ENCODE measurements around the gene GRIN1. TPM values are rescaled to one million over a fixed set of nuclear protein-coding genes. Genes with fewer than 3 reads are reported as not detected.
"Not testable (repeated sequence)": the region's sequence is repeated elsewhere in the genome, so short reads cannot be mapped to it uniquely, and the experiment has no call there.

Gene GRIN1
- total RNA-seq, 1 donor from 2014 or later, result not detected

DNA sequence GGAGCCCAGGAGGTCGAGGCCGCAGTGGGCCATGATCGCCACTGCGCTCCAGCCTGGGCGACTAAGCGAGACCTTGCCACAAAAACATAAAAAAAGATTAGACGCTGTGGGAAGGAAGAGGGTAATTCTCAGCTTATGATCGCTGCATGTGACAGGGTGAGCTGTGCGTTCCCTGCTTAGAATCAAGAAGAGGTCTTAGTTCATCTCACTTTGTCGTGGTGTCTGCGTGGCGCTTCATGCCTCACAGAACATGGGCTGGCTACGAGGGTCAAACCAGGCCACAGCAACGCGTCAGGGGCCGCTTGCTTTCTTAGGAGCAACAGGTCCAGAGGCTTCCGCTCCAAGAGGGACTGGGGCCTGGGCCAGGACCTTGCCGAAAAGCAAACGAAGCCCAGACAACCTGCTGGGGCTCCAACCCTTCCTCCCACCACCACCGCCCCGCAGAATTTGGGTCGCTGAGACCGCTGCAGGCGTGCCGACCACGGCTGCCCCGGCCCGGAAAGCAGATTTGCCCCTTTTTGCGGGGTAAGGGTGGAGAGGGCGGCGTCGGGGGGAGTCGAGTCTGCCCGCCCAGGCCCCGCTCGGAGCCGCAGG, 10.0 kb upstream of the GRIN1 start:
- peak in 1 of 2 donors; percentile 16 for DNase-seq (ENCODE audit: low read depth in 2 of 2)

DNA sequence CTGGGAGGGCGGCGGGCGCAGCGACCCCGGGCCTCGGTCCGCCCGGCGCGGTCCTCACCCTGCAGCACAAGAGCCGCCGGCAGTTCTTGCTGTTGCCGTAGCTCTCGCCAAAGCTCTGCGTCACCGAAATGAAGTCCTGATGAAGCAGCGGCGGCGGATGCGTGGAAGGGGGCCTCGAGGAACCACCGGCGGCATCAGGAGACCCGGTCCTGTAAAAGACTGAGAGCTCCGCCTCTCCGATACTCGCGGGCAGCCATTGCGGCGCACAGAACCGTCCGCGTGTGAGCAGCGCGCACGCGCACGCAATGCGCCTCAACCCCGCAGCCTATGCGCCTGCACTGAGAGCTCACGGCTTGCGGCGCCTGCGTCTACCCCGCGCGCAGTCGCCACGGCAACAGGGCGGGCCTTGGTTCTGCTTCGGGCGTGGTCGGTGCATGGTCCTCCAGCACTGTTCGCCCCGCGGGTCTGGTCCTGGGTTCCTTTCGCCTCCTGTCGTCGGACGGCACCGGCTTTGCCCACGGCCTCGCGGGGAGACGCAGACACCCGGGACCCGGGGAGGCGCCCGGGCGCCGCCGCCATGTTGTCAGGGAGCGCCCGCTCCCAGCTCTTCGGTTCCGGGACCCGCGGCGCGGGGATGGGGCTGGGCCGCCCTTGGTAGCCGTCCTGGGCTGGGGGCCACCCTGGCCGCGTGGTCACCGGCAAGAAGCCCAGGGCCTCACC, 9.3 kb upstream of the GRIN1 start:
- DNase-seq (ENCODE audit: low read depth in 2 of 2), result peak; percentile 86 to 95

DNA sequence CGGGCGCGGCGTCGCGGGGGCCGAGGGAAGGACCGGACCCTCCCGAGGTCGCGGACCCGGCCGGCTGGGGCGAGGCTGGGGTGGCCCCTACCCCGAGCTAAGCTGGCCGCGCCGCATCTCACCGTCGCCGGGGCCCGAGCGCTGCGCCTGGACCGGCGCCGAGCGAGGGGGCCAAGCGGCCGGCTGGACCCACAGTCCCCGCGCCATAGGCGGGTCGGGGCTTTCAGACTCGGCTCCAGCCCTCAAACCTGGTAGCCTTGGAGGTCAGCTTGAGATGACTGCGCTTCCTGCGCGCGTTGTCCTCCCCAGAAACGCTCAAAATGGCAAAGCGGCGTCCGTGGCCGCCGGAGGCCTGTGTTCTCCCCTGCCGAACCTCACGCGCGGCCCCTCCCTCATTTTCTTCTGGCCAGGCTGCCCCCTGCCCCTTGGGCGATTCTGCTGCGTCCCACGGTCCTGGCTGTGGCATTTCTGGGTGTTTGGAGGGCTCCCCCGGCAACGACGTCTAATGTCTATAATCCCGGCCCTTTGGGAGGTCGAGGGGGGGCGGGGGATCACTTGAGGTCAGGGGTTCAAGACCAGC, 8.7 kb upstream of the GRIN1 start:
- DNase-seq (ENCODE audit: low read depth in 2 of 2), result no peak

DNA sequence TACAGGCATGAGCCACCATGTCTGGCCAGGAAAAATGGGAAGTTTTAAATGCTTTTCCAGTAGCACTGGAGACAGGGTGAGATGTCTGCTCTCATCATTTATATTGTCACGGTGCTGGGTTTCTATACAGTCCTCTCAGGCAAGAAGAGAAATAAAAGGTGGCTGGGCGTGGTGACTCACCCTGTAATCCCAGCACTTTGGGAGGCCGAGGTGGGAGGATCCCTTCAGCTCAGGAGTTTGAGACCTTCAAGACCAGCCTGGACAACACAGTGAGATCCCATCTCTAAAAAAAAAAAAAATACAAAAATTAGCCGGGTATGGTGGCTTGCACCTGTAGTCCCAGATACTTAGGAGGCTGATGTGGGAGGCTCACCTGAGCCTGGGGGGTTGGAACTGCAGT, 4.8 kb upstream of the GRIN1 start:
- DNase-seq (ENCODE audit: low read depth in 2 of 2), result no peak

DNA sequence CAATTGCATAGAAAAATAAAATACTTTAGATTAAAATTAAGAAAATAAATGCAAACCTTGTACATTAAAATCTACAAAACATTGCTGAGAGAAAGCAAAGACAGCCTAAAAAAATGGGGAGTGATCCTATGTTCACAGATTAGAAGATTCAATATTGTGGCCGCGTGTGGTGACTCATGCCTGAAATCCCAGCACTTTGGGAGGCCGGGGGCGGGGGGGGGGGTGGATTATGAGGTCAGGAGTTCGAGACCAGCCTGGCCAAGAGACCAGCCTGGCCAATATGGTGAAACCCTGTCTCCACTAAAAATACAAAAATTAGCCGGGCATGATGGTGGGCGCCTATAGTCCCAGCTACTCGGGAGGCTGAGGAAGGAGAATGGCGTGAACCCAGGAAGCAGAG, 3.8 kb upstream of the GRIN1 start:
- DNase-seq (ENCODE audit: low read depth in 2 of 2), result not testable (repeated sequence)

DNA sequence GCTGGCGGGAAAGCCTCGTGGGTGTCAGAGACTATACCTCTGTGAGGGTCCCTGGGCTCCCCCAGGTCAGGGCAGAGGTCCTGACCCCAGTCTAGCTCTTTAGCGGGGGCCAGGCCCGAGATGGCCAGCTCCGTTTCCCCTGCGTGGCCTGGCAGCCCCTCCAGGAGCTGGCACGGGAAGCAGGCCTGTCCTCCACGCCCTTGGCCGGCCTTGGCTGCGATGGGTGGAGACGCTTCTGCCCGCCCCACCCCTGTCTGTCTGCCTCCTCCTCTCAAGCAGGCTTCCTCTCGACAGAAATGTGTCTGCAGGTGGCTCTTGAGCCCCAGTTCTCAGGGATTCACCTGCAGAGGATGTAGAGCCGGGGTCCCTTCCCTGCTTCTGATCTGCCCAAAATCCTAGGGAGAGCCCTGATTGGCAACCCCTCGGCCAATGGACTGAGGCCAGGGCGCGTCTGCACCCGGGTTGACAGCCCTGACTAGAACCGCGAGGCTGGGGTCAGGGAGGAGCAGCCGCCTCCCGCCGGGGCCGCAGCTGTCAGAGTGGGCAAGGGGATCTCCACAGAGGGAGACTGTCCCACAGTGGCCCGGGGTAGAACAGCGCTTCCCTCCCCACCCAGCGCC, 2.6 kb upstream of the GRIN1 start:
- DNase-seq (ENCODE audit: low read depth in 2 of 2), result no peak

DNA sequence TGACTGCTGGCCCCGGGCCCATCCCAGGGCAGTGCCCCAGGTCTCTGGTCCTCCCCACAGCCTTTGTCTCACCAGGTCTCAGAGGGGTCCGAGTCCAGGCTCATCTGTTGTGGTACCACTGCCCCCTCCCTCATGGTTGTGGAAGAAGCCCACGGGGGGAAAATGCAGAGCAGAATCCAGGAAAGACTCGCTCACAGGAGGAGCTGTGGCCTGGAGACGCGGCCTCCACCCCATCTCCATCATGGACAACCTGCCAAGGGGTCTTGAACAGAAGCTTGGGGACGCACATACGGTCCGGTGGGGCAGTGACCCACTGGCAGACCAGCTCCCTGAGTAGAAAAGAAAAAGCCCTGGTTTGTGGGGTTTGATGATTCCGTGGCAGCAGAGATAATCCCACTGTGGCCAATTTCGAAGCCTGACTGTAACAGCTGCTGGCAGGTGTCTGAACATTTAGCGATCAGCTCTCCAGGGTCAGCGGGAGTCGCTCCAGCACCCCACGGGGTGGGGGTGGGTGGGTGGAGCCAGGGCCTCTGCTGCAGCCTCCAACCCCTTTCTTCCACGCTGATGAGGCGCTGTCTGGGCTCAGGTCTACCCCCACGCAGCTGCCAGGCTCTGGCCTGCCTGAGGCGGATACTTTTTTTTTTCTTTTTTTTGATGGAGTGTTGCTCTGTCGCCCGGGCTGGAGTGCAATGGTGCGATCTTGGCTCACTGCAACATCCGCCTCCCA, 1.9 kb upstream of the GRIN1 start:
- no peak for DNase-seq (ENCODE audit: low read depth in 2 of 2)

DNA sequence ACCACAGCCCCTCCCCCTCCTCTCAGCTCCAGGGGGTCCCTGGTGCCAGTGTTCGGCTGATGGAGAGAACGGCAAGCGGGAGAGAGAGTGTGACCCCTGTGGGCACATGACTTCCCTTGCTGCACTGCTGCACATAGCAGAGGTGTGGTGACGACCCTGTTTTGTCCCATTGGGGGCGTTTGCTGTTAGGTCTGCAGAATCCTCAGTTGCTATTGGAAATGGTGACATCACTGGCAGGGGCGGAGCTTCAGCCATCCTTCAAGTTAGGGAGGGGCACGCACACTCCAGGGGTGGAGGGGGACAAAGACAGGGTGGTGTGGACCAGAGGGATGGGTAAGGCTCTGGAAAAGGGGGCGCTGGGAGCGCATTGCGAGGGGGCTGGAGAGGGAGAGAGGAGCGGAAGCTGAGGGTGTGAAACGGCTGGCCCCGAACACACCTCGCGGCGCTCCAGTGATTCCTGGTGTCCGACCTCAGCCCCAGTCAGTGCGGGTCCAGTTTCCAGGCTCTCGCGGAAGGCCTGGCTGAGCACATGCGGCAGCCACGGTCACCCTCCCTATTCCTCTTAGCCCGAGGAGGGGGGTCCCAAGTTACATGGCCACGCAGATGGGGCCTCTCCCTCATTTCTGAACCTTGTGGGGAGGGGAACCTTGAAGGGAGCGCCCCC, 764 bp upstream of the GRIN1 start:
- no peak for DNase-seq (ENCODE audit: low read depth in 2 of 2)

DNA sequence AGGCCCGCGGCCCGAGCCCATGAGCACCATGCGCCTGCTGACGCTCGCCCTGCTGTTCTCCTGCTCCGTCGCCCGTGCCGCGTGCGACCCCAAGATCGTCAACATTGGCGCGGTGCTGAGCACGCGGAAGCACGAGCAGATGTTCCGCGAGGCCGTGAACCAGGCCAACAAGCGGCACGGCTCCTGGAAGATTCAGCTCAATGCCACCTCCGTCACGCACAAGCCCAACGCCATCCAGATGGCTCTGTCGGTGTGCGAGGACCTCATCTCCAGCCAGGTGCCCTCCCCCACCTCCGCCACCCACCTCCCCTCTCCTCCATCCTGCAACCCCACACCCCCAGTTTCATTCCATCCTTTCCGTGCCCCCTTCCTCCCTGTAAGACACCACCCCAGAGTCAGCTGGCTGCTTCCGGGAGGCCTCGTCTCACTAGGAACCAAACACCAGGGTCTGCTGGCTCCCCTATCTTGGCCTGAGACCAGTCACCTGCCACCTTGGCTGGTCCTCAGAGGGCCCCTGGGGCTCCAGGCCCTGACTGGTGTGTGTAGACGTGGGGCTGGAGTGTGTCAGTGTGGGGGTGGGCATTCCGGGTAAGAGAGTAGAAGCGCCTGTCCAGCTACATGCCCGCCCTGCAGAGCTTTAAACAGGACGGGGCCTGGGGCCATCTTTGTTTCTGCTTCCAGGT, 655 bp downstream of the GRIN1 start:
- DNase-seq (ENCODE audit: low read depth in 2 of 2), result no peak

DNA sequence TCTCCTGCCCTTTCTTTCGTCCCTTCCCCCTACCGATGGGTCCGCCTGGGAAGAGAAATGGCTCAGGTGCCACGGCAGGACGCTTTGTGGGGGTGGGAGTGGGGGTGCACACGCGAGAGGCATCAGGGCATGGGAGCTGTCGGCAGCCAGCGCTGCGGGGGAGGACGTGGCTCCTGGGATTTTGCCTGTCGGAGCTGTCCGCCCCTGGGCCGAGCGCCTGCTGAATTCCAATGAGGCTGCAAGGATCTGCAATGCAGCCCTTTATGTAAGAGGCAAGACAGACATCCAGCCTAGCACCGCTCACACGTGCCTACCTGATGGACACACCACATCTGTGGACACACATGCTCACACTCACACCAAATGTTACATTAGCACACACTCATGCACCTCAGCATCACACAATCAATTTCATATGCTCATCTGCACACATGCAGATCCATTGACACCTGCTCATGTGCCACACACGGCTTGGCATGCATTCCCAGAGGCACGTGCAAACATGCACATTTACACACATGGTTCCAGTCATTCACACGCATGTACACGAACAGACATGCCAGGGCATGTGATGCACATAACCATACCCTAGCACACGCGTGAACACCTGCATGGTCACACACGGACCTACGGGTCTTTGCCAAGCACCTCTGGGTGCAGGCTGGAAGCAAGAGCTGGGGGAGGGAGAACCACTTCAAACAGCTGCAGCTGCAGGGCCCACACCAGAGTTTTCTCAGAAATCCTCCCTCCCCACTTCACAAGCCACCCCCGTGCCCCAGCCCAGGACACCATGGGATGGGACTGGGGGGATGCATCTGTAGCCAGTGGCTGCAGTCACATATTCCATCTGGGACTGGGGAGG, 1.4 kb downstream of the GRIN1 start:
- DNase-seq (ENCODE audit: low read depth in 2 of 2), result no peak

DNA sequence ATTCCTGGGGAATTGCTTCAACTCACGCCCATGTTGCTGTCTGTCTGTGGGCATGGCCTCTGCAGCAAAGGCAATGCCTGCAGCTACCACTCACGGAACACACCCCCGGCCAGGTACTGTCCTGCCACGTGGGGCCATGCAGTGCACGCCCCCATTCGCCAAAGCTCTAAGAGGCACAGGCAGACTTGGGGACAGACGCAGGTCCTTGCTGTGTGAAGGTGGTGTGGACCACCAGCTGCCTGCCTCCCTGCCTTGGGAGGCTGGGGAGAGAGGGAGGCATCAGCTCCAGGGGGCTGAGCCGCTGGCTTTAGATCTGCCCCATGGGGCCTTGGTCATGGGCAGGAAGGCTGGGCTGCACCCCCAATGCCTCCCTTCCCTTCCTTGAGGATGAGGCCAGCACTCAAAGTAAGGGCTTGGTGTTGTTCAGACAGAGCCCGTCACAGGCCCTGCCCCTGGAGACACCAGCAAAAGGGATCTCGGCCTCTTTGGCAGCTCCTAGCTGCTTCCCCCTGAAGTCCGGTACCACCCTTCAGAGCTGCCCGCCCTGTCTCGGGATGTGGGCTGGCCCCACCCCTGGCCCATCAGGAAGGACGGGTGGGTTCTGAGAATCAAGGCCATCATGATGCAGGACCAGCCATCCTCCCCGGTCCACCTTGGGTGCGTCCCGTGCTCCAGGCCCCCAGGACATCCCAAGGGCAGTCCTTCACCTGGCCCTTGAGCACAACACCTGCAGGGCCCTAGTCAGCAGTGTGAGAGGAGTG, 2.3 kb downstream of the GRIN1 start:
- no peak for DNase-seq (ENCODE audit: low read depth in 2 of 2)

DNA sequence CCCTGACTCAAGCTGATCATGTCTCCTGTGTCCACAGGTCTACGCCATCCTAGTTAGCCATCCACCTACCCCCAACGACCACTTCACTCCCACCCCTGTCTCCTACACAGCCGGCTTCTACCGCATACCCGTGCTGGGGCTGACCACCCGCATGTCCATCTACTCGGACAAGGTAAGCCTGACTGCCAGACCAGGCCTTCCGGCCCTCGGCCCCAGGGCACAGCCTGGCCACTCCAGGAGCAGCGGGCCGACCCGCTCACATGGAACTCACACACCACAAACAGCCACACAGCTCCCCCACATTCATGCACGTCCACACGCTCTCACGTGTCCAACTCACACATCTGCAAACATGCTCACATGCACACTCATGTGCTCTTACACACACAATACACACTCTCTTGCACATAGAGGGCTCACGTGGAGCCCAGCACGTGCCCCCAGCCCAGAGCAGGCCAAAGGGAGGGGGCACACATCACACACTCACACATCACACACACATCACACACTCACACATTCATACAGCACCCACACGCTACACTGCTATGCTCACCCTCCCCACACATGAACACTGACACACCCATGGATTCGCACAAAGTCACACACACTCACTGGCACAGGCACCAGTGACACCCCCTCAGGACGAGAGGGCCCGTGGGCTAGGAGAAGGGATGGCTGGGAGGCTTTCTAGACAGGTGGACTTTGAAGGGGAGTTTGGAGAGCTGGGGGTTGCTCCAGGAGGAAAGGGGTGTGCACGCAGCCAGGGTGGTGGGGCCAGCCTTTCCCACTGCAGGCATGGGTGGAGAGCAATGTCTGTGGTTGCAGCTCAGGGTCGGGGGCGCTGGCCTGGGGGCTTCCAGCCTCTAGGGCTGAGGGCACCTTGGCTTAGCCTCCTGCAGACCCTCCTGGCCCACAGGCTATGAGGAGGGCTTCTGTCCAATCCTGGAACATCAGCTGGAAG, 3.3 kb downstream of the GRIN1 start:
- no peak for DNase-seq (ENCODE audit: low read depth in 2 of 2)

DNA sequence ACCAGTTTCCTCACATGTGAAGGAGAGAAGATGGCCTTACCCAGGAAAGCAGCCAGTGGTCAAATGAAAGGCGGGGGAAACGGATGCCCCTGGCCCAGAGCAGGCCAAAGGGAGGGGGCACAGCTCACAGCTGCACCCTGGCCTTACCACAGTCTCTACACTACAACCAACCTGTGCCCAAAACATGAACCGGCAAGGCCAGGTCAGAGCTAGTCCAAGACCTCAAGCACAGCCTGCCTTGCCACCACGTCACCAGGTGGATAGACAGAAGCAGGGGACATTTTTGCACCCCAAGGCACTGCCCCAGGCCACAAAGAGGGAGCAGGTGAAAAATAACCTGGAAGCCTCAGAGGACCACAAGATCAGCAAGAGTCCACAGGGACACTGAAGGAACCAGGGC, 4.5 kb downstream of the GRIN1 start:
- no peak for DNase-seq (ENCODE audit: low read depth in 2 of 2)

DNA sequence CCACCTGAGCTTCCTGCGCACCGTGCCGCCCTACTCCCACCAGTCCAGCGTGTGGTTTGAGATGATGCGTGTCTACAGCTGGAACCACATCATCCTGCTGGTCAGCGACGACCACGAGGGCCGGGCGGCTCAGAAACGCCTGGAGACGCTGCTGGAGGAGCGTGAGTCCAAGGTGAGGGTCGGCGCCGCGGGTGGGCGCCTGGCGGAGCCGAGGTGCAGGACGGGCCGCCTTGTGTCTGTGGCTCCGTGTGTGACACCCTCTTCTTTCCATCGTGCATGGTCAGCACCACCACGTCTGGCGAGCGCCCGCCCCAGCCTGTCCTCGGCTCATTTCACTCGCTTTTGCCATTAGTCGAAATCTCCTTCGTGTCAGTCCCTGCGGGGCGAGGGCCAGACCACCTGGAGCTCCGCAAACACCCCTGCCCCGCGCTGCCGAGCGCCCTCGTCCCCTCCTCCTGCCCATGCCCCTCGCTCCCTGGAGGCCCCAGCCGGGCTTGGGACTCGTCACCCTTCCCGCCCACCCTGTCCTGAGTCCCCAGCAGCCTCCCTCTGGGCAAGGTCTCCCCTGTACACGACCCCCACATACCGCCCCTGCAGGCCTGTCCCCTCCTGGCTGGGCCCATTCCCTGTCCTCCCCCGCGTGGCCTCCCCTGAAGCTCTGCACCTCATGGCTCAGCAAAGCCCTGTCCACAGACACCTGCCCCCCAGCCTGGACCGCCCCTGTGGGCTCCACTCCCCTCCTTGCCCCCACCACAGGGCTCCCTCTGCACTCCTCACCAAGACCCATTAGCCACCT, 7.0 kb downstream of the GRIN1 start:
- DNase-seq (ENCODE audit: low read depth in 2 of 2), result no peak

DNA sequence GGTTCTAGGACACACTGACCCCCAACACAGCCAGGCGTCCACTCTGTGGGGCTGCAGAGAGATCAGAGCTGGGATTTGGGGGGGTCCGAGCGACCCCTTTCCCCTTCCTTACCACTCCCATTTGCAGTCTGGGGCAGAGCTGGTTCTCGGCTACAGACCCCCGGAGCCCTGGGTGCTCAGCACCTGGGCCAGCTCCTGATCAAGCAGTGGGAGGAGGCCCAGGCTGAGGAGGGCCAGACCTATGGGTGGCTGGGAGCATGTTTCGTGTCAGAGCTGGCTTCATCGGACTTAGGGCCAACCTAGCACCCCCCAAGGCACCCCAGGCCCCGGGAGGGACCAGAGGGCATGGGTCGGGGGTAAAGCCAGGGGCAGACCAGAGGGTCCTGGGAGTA, 7.6 kb downstream of the GRIN1 start:
- DNase-seq (ENCODE audit: low read depth in 2 of 2), result no peak

DNA sequence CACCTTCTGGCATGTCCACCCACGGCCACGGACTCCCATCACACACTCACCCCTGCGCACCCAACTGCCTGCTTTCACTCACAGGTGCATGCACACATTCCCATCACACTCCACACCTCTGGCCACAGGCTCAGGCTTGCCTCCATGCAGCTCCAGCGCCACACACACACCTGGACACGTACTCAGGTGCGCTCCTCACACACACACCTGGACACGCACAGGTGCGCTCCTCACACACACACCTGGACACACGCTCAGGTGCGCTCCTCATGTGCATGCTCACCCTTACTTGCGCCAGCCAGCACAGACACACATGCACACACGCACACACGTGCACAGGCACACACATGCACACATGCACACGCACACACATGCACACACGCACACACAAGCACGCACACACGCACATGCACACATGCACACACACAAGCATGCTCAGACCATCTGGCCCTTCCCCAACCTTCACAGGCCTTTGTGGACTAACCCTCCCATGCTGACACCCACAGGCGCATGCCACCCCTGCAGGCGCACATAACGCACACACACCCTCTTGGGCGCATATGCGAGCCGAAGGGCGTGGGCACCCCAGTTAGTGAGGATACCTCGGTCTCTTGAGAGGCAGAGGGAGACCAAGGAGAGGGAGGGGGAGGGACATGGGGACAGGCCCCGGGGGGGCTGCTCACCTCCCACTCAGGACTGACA, 8.3 kb downstream of the GRIN1 start:
- no peak for DNase-seq (ENCODE audit: low read depth in 2 of 2)

DNA sequence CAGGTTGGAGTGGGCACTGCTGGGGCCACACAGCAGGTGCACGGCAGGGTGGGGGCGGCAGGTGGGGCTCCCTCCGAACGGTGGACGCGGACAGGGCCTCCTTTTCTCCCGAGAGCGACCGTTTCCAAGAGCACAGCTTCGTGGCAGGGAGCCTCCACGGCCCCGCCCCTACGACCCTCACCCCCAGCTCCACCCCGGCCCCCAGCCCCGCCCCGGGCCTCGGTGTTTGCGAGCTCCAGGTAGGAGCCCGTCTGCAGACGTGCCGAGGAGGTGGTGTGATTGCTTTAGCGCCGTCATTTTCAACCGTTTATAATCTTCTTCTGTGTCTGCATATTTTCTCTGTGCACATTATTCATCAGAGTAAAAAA, 8.8 kb downstream of the GRIN1 start:
- DNase-seq (ENCODE audit: low read depth in 2 of 2), result no peak
